ENCODE measurements around the gene CMTM1. TPM values are rescaled to one million over a fixed set of nuclear protein-coding genes. Genes with fewer than 3 reads are reported as not detected.

The CMTM1 gene
- total RNA-seq, 2 donors from 2014 or later: 1.6 TPM; not detected in 1

- no peaks in the 10 kb centered on the region for H3K36me3 ChIP-seq
- TF ChIP-seq CTCF (IDR thresholded peaks at IDR 0.05): no peak
- no peak overlapping the region for H3K4me3 ChIP-seq
- H3K27me3 ChIP-seq: no peaks in the 10 kb centered on the region
- no peak overlapping the region for H3K27ac ChIP-seq
- DNase-seq (ENCODE audit: low spot score): no peak
- H3K4me1 ChIP-seq: no peaks in the 10 kb centered on the region
- no peaks in the 10 kb centered on the region for H3K9me3 ChIP-seq
Measured at GRCh38 chr16:66572356-66572755, 6.1 kb downstream of the CMTM1 start.

- Histone ChIP-seq H3K36me3 (no peaks in the 10 kb centered on the region), H3K27me3 (no peaks in the 10 kb centered on the region), H3K27ac (no peak overlapping the region), H3K4me3 (no peak overlapping the region), H3K9me3 (no peaks in the 10 kb centered on the region), H3K4me1 (peaks cover 0 to 9% of the 10 kb centered on the region in 2 donors)
- no peak for TF ChIP-seq CTCF (IDR thresholded peaks at IDR 0.05)
- DNase-seq (ENCODE audit: low spot score): no peak
Measured at GRCh38 chr16:66574081-66574480, 7.8 kb downstream of the CMTM1 start.

GRCh38 chr16:66574531-66574930 is 8.3 kb downstream of the CMTM1 start:
- no peak for TF ChIP-seq CTCF (IDR thresholded peaks at IDR 0.05)
- Histone ChIP-seq H3K27me3 (no peaks in the 10 kb centered on the region), H3K9me3 (no peaks in the 10 kb centered on the region), H3K36me3 (no peaks in the 10 kb centered on the region), H3K4me3 (no peak overlapping the region), H3K4me1 (peaks cover 0 to 12% of the 10 kb centered on the region in 2 donors), H3K27ac (no peak overlapping the region)
- DNase-seq (ENCODE audit: low spot score): no peak

GRCh38 chr16:66575060-66575459 is 8.8 kb downstream of the CMTM1 start:
- DNase-seq (ENCODE audit: low spot score): no peak
- TF ChIP-seq CTCF (IDR thresholded peaks at IDR 0.05): no peak
- peaks cover 0 to 12% of the 10 kb centered on the region in 2 donors for H3K4me1 ChIP-seq
- H3K4me3 ChIP-seq: no peak overlapping the region
- no peak overlapping the region for H3K27ac ChIP-seq
- H3K36me3 ChIP-seq: no peaks in the 10 kb centered on the region
- H3K9me3 ChIP-seq: no peaks in the 10 kb centered on the region
- no peaks in the 10 kb centered on the region for H3K27me3 ChIP-seq

GRCh38 chr16:66576296-66576695 is 10.1 kb downstream of the CMTM1 start:
- Histone ChIP-seq H3K9me3 (no peaks in the 10 kb centered on the region), H3K36me3 (no peaks in the 10 kb centered on the region), H3K4me1 (peaks cover 0 to 12% of the 10 kb centered on the region in 2 donors), H3K27me3 (no peaks in the 10 kb centered on the region), H3K4me3 (no peak overlapping the region), H3K27ac (no peak overlapping the region)
- no peak for DNase-seq (ENCODE audit: low spot score)
- no peak for TF ChIP-seq CTCF (IDR thresholded peaks at IDR 0.05)

Measured in right atrium auricular region (tissue), 2 donors.